Measurements from ENCODE around the gene LARGE1. TPM values are rescaled to one million over a fixed set of nuclear protein-coding genes. Genes with fewer than 3 reads are reported as not detected.

LARGE1 gene
- total RNA-seq, 1 experiment from 2014 or later = 1.3 TPM

GRCh38 chr22:33737662-33738061 lies 182.6 kb downstream of the LARGE1 start:
- no peak for ATAC-seq
- ChIA-PET POLR2A (ENCODE audit: unreplicated experiment) (no interaction called here), CTCF (no interaction called here)
- Histone ChIP-seq H3K36me3 (ENCODE audit: low read depth, low read length) (no peaks in the 10 kb centered on the region), H3F3A (ENCODE audit: low read length, unreplicated experiment) (no peaks in the 10 kb centered on the region), H3K4me3 (ENCODE audit: low read length) (no peak overlapping the region), H3K27me3 (ENCODE audit: low read length) (no peaks in the 10 kb centered on the region), H3K27ac (ENCODE audit: low read length) (no peak overlapping the region), H3K79me2 (ENCODE audit: low read length) (no peaks in the 10 kb centered on the region), H3K9ac (ENCODE audit: low read length) (no peak overlapping the region), H3K9me3 (ENCODE audit: low read length) (no peaks in the 10 kb centered on the region), H3K9me2 (replicated peaks; ENCODE audit: low read length) (no peaks in the 10 kb centered on the region), H2AFZ (ENCODE audit: low read length) (no peak overlapping the region), H3K4me2 (ENCODE audit: low read length) (no peak overlapping the region), H4K20me1 (ENCODE audit: low read length) (no peaks in the 10 kb centered on the region), H3K4me1 (ENCODE audit: insufficient read depth, low read length) (no peaks in the 10 kb centered on the region)
- BruUV-seq (replicated peaks) = no TSS peak
- intact Hi-C loops (cut with micrococcal nuclease) = no loop called here
- no peak for DNase-seq
- TF ChIP-seq CTCF (conservative IDR thresholded peaks at IDR 0.05; ENCODE audit: low read depth, low read length) (no peak), EZH2phosphoT487 (IDR thresholded peaks at IDR 0.05; ENCODE audit: borderline replicate concordance, low read length) (no peak), EZH2 (IDR thresholded peaks at IDR 0.05; ENCODE audit: low read length, unreplicated experiment) (no peak)

DNA sequence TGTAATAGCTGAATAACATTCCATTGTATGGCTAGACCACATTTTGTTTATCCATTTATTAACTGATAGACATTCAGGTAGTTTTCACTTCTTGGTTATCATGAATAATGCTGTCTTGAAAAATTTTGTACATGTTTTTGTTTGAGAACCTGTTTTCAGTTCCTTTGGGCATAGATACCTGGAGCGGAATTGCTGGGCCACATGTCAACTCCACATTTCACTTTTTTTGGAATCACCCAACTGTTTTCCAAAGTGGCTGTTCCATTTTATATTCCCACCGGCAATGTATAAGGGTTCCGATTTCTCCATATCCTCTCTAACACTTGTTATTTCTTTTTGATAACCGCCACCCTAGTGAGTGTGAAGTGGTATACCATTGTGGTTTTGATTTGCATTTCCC lies 184.3 kb downstream of the LARGE1 start:
- H3K9ac ChIP-seq (ENCODE audit: low read length) = no peak overlapping the region
- ATAC-seq (no peak), DNase-seq (no peak)
- H3K4me1 ChIP-seq (ENCODE audit: insufficient read depth, low read length) = no peaks in the 10 kb centered on the region
- no peaks in the 10 kb centered on the region for H3K9me2 ChIP-seq (replicated peaks; ENCODE audit: low read length)
- ChIA-PET POLR2A (ENCODE audit: unreplicated experiment) (no interaction called here), CTCF (no interaction called here)
- H4K20me1 ChIP-seq (ENCODE audit: low read length) = no peaks in the 10 kb centered on the region
- no TSS peak for BruUV-seq (replicated peaks)
- no peaks in the 10 kb centered on the region for H3F3A ChIP-seq (ENCODE audit: low read length, unreplicated experiment)
- H3K4me3 ChIP-seq (ENCODE audit: low read length) = no peak overlapping the region
- intact Hi-C loops (cut with micrococcal nuclease) = no loop called here
- no peaks in the 10 kb centered on the region for H3K79me2 ChIP-seq (ENCODE audit: low read length)
- H3K27ac ChIP-seq (ENCODE audit: low read length) = no peak overlapping the region
- TF ChIP-seq EZH2phosphoT487 (IDR thresholded peaks at IDR 0.05; ENCODE audit: borderline replicate concordance, low read length) = no peak
- TF ChIP-seq EZH2 (IDR thresholded peaks at IDR 0.05; ENCODE audit: low read length, unreplicated experiment) = no peak
- no peak for TF ChIP-seq CTCF (conservative IDR thresholded peaks at IDR 0.05; ENCODE audit: low read depth, low read length)
- no peaks in the 10 kb centered on the region for H3K9me3 ChIP-seq (ENCODE audit: low read length)
- no peak overlapping the region for H3K4me2 ChIP-seq (ENCODE audit: low read length)
- H2AFZ ChIP-seq (ENCODE audit: low read length) = no peak overlapping the region
- no peaks in the 10 kb centered on the region for H3K27me3 ChIP-seq (ENCODE audit: low read length)
- no peaks in the 10 kb centered on the region for H3K36me3 ChIP-seq (ENCODE audit: low read depth, low read length)

DNA sequence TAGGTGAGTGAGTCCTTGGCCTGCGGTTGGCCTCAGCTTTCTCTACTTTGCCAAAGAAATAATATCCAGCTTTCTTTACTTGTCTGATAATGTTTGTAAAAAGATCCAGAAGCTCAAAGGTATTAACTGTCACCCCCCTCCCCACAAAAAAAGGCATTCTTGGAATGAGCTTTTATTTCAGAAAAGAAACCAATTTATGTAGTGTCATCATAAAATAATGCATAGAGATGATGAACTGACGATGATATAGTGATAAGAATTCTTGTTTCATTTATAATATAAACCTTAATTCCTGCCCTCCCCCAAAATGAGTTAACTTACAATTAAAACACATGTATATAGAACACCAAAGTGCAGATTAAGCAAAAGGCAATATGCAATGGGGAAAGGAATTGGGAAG lies 191.4 kb downstream of the LARGE1 start:
- ChIA-PET CTCF (no interaction called here), POLR2A (ENCODE audit: unreplicated experiment) (no interaction called here)
- no peak overlapping the region for H3K4me2 ChIP-seq (ENCODE audit: low read length)
- H3K36me3 ChIP-seq (ENCODE audit: low read depth, low read length) = no peaks in the 10 kb centered on the region
- no peaks in the 10 kb centered on the region for H3K4me1 ChIP-seq (ENCODE audit: insufficient read depth, low read length)
- intact Hi-C loops (cut with micrococcal nuclease) = no loop called here
- H3K9ac ChIP-seq (ENCODE audit: low read length) = no peak overlapping the region
- no peak for TF ChIP-seq CTCF (conservative IDR thresholded peaks at IDR 0.05; ENCODE audit: low read depth, low read length)
- no peak for TF ChIP-seq EZH2 (IDR thresholded peaks at IDR 0.05; ENCODE audit: low read length, unreplicated experiment)
- no peak for TF ChIP-seq EZH2phosphoT487 (IDR thresholded peaks at IDR 0.05; ENCODE audit: borderline replicate concordance, low read length)
- H3K9me2 ChIP-seq (replicated peaks; ENCODE audit: low read length) = no peaks in the 10 kb centered on the region
- H4K20me1 ChIP-seq (ENCODE audit: low read length) = no peaks in the 10 kb centered on the region
- H2AFZ ChIP-seq (ENCODE audit: low read length) = no peak overlapping the region
- DNase-seq (no peak), ATAC-seq (no peak)
- BruUV-seq (replicated peaks) = no TSS peak
- H3K9me3 ChIP-seq (ENCODE audit: low read length) = no peaks in the 10 kb centered on the region
- H3F3A ChIP-seq (ENCODE audit: low read length, unreplicated experiment) = no peaks in the 10 kb centered on the region
- H3K27ac ChIP-seq (ENCODE audit: low read length) = no peak overlapping the region
- no peaks in the 10 kb centered on the region for H3K27me3 ChIP-seq (ENCODE audit: low read length)
- H3K79me2 ChIP-seq (ENCODE audit: low read length) = no peaks in the 10 kb centered on the region
- no peak overlapping the region for H3K4me3 ChIP-seq (ENCODE audit: low read length)
